Fibroblast of skin of right quadriceps (primary cell): Measurements from ENCODE around the gene TTC28.
"Not testable (repeated sequence)": the region's sequence is repeated elsewhere in the genome, so short reads cannot be mapped to it uniquely, and the experiment has no call there.

Experiments used
- DNase-seq: peaks from one replicate; pipeline ENCODE4 v3.0.0-alpha.2; 2013

The TTC28 gene

DNA sequence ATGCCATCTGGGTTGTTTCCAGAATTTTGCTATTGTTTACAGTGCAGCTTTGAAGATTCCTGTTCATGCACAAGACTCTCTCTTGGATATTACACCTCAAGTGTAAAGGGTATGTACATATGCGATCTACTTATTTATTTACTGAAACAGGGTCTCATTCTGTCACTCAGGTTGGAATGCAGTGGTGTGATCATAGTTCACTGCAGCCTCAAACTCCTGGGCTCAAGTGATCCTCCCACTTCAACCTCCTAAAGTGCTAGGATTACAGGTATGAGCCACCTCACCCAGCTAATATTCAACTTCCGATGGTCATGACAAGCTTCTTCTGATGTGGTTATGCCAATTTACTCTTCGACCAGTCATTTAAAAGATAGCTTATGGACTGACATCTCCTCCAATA, 602.5 kb downstream of the TTC28 start:
- no peak for DNase-seq

DNA sequence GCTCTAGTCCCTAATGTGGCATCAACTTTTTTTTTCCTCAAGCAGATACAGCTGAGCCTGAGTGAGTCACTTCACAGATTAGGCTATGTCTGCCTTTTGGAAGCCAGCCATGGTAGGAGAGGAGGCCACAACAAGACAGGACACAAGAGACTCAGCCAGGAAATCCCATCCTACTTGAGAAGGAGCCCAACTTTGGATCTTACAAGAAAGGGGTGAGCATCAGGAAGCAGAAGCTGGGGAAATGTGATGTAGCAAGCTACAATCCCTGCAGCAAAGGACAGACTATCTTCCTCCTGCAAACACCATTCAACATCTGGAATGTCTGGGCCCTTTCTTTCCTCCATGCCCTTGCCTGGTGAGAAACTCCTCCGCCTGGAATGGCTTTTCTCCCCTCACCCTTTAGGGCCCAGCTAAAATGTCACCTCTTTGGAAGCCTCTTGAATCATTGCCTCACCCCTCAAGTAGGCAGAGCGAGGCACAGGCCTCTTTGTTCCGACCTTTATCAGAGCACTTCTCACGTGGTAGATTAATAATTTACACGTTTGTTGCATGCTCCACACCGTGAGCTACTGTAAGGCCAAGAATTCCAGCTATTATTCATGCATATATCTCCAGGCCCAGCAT, 604.2 kb downstream of the TTC28 start:
- peak; percentile 92 for DNase-seq

GRCh38 chr22:28074526-28074925, 605.1 kb downstream of the TTC28 start:
- DNase-seq: no peak

DNA sequence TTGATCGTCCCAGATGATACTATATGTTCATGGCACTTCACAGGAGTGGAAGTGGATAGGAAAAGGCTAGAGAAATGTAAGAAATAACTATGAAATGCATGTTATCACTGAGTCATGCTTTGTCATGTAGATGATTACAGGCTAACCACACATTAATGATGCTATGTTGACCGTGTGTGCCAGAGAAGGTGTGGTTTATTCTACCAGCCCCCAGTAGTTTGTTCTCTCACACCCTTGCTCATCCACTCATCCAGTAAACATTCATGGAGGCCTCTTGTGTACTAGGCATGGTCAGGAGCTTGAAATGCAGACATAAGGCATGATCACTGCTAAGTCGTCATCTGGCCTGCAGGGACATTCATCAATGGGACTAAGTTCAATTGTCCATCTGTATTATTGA, 607.6 kb downstream of the TTC28 start:
- DNase-seq: peak; percentile 59

GRCh38 chr22:28068826-28069225, 610.8 kb downstream of the TTC28 start:
- DNase-seq: no peak

- DNase-seq: peak; percentile 29
These were observed 614.7 kb downstream of the TTC28 start for GRCh38 chr22:28064920-28065319.

DNA sequence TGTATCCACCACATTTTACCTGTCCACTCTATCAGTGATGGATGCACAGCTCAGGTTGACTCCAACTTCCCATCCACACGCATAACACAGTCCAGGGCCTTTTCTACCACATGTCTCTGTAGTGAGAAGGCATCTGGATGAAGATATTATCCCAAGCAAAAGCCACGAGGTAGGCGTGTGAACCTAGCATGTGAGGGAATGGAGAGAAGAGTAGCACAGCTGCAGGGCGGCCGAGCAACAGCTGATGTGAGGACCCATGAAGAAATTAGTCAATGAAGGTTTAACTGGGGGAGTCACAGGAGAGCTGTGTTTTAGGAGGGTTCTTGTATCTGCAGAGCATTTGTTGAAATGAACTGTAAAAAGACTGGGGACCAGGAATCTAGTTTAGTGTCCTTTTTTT, 616.0 kb downstream of the TTC28 start:
- no peak for DNase-seq

DNA sequence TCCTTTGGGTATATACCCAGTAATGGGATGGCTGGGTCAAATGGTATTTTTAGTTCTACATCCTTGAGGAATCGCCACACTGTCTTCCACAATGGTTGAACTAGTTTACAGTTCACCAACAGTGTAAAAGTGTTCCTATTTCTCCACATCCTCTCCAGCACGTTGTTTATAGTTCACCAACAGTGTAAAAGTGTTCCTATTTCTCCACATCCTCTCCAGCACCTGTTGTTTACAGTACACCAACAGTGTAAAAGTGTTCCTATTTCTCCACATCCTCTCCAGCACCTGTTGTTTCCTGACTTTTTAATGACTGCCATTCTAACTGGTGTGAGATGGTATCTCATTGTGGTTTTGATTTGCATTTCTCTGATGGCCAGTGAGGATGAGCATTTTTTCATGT, 619.0 kb downstream of the TTC28 start:
- DNase-seq: not testable (repeated sequence)

DNA sequence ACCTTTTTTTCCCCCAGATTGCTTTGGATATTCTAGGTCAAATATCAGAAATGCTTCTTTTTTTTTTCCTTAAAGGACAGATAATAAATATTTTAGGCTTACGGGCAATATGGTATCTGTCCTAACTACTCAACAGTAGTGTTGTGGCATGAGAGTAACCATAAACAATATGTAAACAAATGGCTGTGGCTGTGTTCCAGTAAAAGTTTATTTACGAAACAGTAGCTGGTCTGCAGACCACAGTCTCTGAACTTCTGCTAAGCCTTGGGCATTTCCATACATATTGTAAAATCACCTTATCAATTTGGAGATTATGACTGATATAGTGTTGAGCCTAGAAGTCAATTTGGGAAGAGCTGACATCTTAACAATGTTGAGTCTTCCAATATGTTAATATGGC, 621.6 kb downstream of the TTC28 start:
- no peak for DNase-seq

GRCh38 chr22:28054819-28055208, 624.8 kb downstream of the TTC28 start:
- no peak for DNase-seq

DNA sequence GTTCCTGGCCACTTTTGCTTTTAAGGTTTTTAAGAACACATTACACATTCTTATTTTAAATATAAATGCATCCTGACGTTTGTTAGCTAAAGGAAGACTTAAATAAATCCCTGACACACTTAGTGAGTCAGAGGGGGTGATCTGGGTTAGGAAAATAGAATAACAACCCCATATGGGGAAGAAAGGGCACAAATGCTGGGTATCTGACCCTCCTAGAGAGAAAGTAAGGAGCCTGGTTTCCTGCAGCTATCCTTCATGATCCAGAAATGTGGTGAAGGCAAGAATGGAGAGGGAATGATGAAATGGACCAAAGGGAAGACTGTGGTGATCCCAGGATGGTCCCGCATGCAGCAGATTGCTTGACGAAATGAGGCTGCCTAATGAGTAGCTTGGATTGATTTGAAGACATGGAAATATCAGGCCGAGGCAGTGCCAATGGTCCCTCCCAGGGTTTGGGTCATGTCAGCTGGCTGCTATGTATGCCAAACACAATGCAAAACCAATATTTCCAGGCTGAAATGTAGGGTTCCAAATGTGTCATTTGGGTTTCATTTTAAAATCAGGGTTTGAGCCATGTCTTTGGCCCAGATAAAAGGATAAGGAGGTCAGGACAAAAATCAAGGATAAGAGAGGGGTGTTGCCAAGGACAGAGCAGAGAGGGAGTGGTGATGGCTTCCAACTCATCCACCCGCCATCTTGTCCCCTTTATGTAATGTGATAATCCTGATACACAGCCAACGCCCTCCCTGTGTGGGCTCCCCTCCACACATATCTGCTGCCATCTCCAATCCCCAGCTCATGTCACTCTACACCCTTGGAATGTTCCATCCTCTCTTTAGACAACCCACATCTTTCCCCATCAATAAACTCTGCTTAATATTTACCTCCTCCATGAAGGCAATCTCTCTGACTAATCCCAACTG, 625.5 kb downstream of the TTC28 start:
- peak; percentile 60 for DNase-seq

DNA sequence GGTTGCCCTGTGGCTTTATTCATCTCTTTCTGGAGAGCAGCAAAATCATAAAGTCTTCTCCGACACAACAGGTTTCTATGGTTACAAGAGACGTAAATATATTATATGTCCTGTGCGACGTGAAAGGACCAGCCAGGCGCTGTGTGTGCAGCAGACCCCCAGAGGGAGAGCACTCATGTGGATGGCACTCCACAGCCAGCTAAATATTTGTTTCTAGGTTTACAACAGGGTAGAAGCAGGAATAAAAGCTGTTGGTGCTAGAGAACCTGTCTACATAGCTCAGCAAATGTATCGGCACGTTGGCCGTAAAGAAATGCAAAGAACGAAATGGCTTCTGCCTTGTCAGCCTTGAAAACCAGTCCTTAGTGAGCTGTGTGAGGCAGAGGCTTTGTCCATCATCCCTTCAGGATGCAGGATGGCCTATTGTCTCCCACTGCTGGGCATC, 626.8 kb downstream of the TTC28 start:
- no peak for DNase-seq

DNA sequence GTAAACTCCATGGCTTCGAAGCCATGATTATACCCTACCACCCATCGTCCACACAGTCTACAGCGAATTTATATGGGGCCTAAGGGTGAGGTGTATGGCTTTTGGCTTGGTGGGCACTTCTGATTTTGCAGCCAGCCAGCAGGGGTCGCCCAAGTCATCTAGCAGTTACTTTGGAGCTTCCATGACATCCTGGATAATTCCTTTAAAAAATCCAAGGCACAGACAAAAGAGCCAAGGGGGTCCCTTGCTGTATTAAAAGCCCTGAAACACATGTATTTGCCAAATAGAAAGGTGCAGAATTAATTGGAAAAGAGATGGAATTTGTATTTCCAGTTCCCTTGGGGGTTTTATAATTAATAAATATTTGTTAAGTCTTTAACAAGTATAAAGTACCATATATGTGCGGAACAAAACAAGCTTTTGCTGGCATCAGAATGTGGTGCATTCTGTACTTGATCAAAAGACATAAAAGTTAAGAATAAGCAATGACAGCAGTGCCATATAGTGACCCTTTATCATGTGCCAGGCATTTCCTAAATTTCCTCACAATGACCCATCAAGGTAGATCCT, 627.8 kb downstream of the TTC28 start:
- DNase-seq: peak; percentile 60

DNA sequence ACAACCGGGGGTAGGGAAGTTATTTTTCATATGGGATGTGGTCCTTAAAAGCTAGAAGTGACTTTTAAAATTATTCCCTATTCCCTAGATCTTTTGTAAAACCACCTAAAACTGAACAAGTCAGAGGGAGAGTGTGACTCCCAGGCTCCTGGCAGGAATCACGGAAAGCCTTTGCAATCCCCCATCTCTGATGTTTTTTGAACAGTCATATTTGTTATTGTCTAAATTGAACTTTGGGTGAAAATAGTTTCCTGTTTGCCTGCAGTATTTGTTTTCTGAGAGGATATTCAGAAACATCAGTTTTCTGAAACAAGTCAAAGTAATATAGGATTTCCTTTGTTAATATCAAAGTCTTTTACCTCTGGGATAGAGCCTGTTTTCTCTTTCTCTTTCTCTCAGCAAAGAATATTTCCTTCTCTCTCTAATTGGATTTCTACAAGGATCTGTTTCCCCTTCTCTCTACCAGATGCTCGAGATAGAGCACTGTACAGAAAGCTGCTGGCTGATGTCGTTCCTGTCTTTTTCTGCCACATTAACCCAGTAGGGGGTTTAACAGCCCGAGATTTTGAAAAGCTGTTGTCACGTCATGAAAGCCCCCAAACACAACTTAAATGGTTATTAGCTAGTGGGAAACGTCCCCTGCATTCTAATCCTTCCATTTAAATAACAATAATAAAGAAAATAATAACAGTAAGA, 628.4 kb downstream of the TTC28 start:
- no peak for DNase-seq

DNA sequence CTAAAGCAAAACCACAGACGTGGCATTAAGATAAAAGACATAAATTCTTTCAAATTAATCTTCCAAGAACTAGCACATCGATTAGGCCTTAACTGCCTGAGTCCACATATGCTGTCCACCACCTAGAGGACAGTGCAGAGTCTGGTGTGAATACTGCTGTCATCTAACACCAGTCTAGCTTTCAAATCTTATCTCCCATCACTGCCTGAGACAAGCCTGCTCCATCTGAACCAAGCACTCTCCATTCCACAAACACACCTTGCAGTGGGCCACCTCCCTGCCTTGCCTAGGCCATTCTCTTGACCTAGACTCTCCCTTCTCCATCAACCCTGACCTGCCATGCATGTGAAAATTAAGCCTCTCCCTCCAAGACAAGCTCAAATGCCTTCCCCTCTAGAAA, 631.1 kb downstream of the TTC28 start:
- DNase-seq: no peak

GRCh38 chr22:28047740-28048139, 631.9 kb downstream of the TTC28 start:
- no peak for DNase-seq

DNA sequence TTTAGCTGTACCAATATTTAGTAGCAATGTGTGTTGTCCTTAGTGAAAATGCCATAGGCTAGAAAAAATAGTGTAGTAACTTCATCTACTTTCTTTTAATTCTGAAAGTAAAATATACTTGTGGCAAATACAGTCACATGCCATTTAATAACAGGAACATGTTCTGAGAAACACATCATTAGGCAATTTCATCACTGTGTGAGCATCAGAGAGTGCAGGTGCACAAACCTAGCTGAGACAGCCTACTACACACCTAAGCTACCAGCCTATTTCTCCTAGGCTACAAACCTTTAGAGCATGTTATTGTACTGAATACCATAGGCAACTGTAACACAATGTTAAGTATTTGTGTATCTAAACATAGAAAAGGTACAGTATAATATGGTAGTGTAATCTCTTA, 633.5 kb downstream of the TTC28 start:
- DNase-seq: no peak

- no peak for DNase-seq
These were observed 635.0 kb downstream of the TTC28 start for GRCh38 chr22:28044546-28045173.

DNA sequence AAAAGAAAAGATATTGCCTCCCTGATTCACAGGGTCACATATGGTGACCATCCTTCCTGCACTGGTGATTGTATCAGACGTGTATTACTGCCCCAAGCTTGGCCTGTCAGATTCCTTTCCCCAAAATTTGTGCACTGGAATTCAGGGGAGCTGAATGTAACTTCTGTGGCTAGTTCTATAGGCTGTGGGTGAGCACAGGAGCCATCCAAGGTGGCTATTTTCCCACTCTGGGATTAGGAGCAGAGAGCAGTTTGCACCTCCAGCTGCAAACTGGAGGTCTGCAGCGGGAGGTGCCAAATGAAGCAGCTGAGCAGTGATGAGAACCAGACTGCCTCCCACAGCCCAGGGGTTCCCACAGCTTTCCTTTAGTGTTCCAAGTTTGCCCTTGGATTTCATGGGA, 636.4 kb downstream of the TTC28 start:
- DNase-seq: no peak

GRCh38 chr22:28034760-28035401, 644.8 kb downstream of the TTC28 start:
- peak; percentile 88 for DNase-seq

GRCh38 chr22:28034145-28034759, 645.4 kb downstream of the TTC28 start:
- DNase-seq: no peak

DNA sequence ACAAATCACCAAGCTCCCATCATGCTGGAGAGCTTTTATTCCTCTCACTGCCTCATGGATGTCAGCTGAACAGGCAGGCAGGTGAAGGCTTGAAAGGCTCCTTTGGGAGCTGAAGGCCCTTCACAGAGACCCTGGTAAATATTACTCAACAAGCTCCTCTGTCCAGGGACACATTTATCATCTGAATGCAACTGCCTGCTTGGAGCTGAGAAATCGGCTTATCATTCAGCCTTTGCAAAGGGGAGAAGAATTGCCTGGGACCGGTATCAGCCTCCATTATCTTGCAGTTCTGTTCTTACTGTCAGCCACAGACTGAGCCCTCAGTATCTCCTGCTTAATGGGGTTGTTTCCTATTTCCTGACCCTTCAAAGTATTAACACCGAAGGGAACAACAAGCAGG, 646.8 kb downstream of the TTC28 start:
- no peak for DNase-seq
